GM12878 (cell line): ENCODE data around the gene APCDD1L. TPM values are rescaled to one million over a fixed set of nuclear protein-coding genes. Genes with fewer than 3 reads are reported as not detected.

ENCODE experiments used
- ATAC-seq: fragments of 200-7000 bp; cut with Tn5 transposase; 3 replicates; pipeline ENCODE4 v1.9.1; 2020; ENCODE audit warnings: mild to moderate bottlenecking, moderate library complexity
- BruUV-seq: library from RNA; stranded (reverse); fragments of 400-500 nt; replicated peaks from 2 replicates; lab custom pipeline; 2021; lab: Mats Ljungman, UMichigan
- CTCF ChIA-PET: fragments of 300-600 bp; sonication (Branson Sonifier 250); formaldehyde crosslinking; extraction: SDS; loops from one replicate; lab custom pipeline; 2021; ENCODE audit warnings: inconsistent platforms; lab: Yijun Ruan, JAX
- POLR2A ChIA-PET: fragments of 350-600 bp; formaldehyde crosslinking; extraction: SDS; loops from one replicate; lab custom pipeline; 2021; ENCODE audit warnings: inconsistent platforms; lab: Charles Lee
- RAD21 ChIA-PET: fragments of 300-600 bp; sonication (Branson Sonifier 250); formaldehyde crosslinking; loops from one replicate; lab custom pipeline; 2023; ENCODE audit warnings: antibody characterized with exemption; ENCODE audit not compliant: unreplicated experiment; lab: Charles Lee
- SMC1A ChIA-PET: fragments of 300-600 bp; sonication (Branson Sonifier 250); formaldehyde crosslinking; loops from one replicate; lab custom pipeline; 2023; ENCODE audit not compliant: unreplicated experiment, uncharacterized antibody; lab: Charles Lee
- DNase-seq: peaks from one replicate; pipeline ENCODE4 v3.0.0-alpha.2; 2011; ENCODE audit warnings: low read depth, low spot score
- FAIRE-seq: peaks from 3 replicates; lab custom pipeline; 2011; peaks lifted over from hg19 to GRCh38; lab: Jason Lieb, UNC
- H2AFZ ChIP-seq: 2 replicates; pipeline ENCODE4 v1.6.0; 2011; ENCODE audit warnings: low read depth, low read length, control low read depth; ENCODE audit not compliant: control insufficient read depth
- H3K27ac ChIP-seq: 2 replicates; pipeline ENCODE4 v1.5.1; 2011; ENCODE audit warnings: control low read depth; ENCODE audit not compliant: control insufficient read depth, insufficient read depth
- H3K27me3 ChIP-seq, 2 experiments: replicated peaks in 1 of 2; 2 replicates each; pipeline versions ENCODE4 v1.6.0 to v1.6.1; 2011; ENCODE audit warnings: low read length in 1 of 2; ENCODE audit not compliant: control insufficient read depth in 2 of 2, insufficient read depth in 2 of 2
- H3K36me3 ChIP-seq, 2 experiments: 2 replicates each; pipeline ENCODE4 v1.5.1; 2011; ENCODE audit warnings: low read length in 1 of 2; ENCODE audit not compliant: control insufficient read depth in 2 of 2, insufficient read depth in 2 of 2
- H3K4me1 ChIP-seq: 2 replicates; pipeline ENCODE4 v1.6.1; 2011; ENCODE audit warnings: mild to moderate bottlenecking, low read length, moderate library complexity, mixed read lengths; ENCODE audit not compliant: control insufficient read depth, insufficient read depth
- H3K4me2 ChIP-seq: 2 replicates; pipeline ENCODE4 v1.6.0; 2011; ENCODE audit warnings: control low read depth; ENCODE audit not compliant: control insufficient read depth, insufficient read depth
- H3K4me3 ChIP-seq: fragments of 200-600 bp; sonication (generic); 2 replicates; pipeline ENCODE4 v1.5.1; 2016
- H3K79me2 ChIP-seq: 2 replicates; pipeline ENCODE4 v1.6.0; 2011; ENCODE audit warnings: low read length; ENCODE audit not compliant: control insufficient read depth, insufficient read depth
- H3K9ac ChIP-seq: 2 replicates; pipeline ENCODE4 v1.8.0; 2011; ENCODE audit warnings: low read length, control low read depth, mixed read lengths; ENCODE audit not compliant: control insufficient read depth, insufficient read depth
- H3K9me3 ChIP-seq: replicated peaks from 3 replicates; pipeline ENCODE4 v1.5.1; 2011; ENCODE audit warnings: mild to moderate bottlenecking, low read length; ENCODE audit not compliant: control insufficient read depth, insufficient read depth
- H4K20me1 ChIP-seq: 2 replicates; pipeline ENCODE4 v1.6.0; 2011; ENCODE audit not compliant: control insufficient read depth, insufficient read depth
- CHD2 ChIP-seq: IDR thresholded peaks from 2 replicates; pipeline ENCODE4 v1.6.1; 2011; ENCODE audit warnings: low read depth, low read length, improper control_type of control experiment, borderline replicate concordance
- JUNB ChIP-seq: IDR thresholded peaks from 2 replicates; pipeline ENCODE4 v1.6.1; 2016; ENCODE audit warnings: antibody characterized with exemption, mild to moderate bottlenecking
- JUND ChIP-seq: IDR thresholded peaks from 2 replicates; pipeline ENCODE4 v1.6.1; 2012; ENCODE audit warnings: low read depth, mild to moderate bottlenecking, low read length, improper control_type of control experiment, moderate library complexity
- KDM1A ChIP-seq: fragments of 200-600 bp; sonication (generic); IDR thresholded peaks from 2 replicates; pipeline ENCODE4 v1.6.1; 2016; ENCODE audit warnings: borderline replicate concordance
- MYC ChIP-seq: IDR thresholded peaks from 2 replicates; pipeline ENCODE4 v1.6.1; 2011; ENCODE audit warnings: mild to moderate bottlenecking, low read length, moderate library complexity, inconsistent platforms; ENCODE audit not compliant: insufficient read depth, insufficient replicate concordance, insufficient read length, severe bottlenecking
- PAX5 ChIP-seq: IDR thresholded peaks from 2 replicates; pipeline ENCODE4 v1.6.1; 2011; ENCODE audit warnings: low read depth, low read length, borderline replicate concordance
- RELA ChIP-seq: fragments of 450-650 bp; IDR thresholded peaks from 2 replicates; pipeline ENCODE4 v1.8.0; 2014; ENCODE audit warnings: borderline replicate concordance; ENCODE audit not compliant: partially characterized antibody
- SMAD5 ChIP-seq: IDR thresholded peaks from 2 replicates; pipeline ENCODE4 v1.6.1; 2016; ENCODE audit warnings: antibody characterized with exemption, low read depth
- YBX1 ChIP-seq: fragments of 450-650 bp; IDR thresholded peaks from 2 replicates; pipeline ENCODE4 v1.6.1; 2016; ENCODE audit warnings: antibody characterized with exemption
- ZNF24 ChIP-seq: fragments of 450-650 bp; IDR thresholded peaks from 2 replicates; pipeline ENCODE4 v1.6.1; 2017; ENCODE audit warnings: antibody characterized with exemption, mild to moderate bottlenecking
- WGBS: methylation state at CpG from one replicate; pipeline ENCODE4 v1.1.6; 2016; ENCODE audit warnings: low lambda C conversion rate; ENCODE audit not compliant: insufficient replicate concordance, insufficient coverage; ENCODE audit errors: missing lambda C conversion rate; 5-methylcytosine and 5-hydroxymethylcytosine counted together
- in situ Hi-C: fragments of 300-500 bp; cut with MboI; formaldehyde crosslinking; loops from 9 replicates; pipeline ENCODE4 v1.14.3; 2018; ENCODE audit warnings: mixed read lengths
- intact Hi-C: fragments of 100-400 bp; cut with micrococcal nuclease; formaldehyde crosslinking; loops from one replicate; pipeline ENCODE4 v1.14.2; 2022; ENCODE audit not compliant: unreplicated experiment
- polyA plus RNA-seq, 11 experiments: library from polyadenylated mRNA; depleted of rRNA in 4 of 11; unstranded in 6 of 11; stranded (reverse) in 5 of 11; fragments of >200 nt; fragmentation: Nextera tagmentation in 4 of 11; fragmentation: Illumina TruSeq in 1 of 11; extraction: Ambion mirVana in 4 of 11; extraction: Trizol in 1 of 11; gene quantifications; 1 replicate in 1 of 11; 2 replicates in 10 of 11; pipeline versions ENCODE4 v1.2.1 to v1.2.3, GENCODE V29; 2011 to 2016; ENCODE audit warnings: inconsistent platforms in 2 of 11, missing spikeins in 2 of 11, low read depth in 1 of 11
- total RNA-seq, 4 experiments: library from RNA; depleted of rRNA in 3 of 4; stranded (reverse); fragments of >200 nt in 3 of 4; fragmentation: Illumina TruSeq in 1 of 4; extraction: Trizol in 1 of 4; gene quantifications; 2 replicates each; pipeline versions ENCODE4 v1.2.1 to v1.2.3, GENCODE V29; 2013 to 2021
- TF ChIP-seq, protein P1 (sequence below): fragments of 450-650 bp; IDR thresholded peaks from 2 replicates; pipeline ENCODE4 v1.6.1; 2017; ENCODE audit warnings: antibody characterized with exemption, mild to moderate bottlenecking, moderate library complexity
- TF ChIP-seq, protein P2 (sequence below): IDR thresholded peaks from 2 replicates; pipeline ENCODE4 v1.6.1; 2011; ENCODE audit warnings: borderline replicate concordance, low read depth, mild to moderate bottlenecking, moderate library complexity, mixed read lengths, low read length; ENCODE audit not compliant: insufficient read depth; ENCODE audit errors: extremely low read length
- TF ChIP-seq, protein P3 (sequence below): IDR thresholded peaks from 2 replicates; pipeline ENCODE4 v1.6.1; 2012; ENCODE audit warnings: improper control_type of control experiment, low read depth, low read length; ENCODE audit not compliant: insufficient replicate concordance

Gene APCDD1L
- total and polyA plus RNA-seq, 10 of the 15 experiments (the other 5 are each of a cell fraction or from before 2014, with no cell fraction given), result 0.14 to 0.50 TPM; not detected in 8

DNA sequence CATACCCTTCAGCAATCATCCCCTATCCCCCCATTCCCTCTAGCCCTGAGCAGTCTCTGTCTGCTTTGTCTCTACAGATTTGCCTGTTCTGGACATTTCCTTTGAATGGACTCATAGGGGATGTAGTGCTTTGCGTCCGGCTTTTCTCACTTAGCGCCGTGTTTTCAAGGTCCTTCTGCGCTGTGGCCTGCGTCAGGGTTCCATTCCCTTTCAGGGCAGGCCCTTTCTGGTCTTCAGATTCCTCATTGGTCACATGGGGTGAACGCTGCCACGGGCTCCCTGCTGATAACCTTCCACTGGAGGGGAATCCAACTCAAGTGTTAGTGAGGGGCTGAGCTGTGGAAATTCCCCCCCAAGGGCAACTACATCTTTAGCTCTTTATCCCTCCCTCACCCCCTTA is 36.4 kb upstream of the APCDD1L start (continued):
- TF ChIP-seq, protein P1, sequence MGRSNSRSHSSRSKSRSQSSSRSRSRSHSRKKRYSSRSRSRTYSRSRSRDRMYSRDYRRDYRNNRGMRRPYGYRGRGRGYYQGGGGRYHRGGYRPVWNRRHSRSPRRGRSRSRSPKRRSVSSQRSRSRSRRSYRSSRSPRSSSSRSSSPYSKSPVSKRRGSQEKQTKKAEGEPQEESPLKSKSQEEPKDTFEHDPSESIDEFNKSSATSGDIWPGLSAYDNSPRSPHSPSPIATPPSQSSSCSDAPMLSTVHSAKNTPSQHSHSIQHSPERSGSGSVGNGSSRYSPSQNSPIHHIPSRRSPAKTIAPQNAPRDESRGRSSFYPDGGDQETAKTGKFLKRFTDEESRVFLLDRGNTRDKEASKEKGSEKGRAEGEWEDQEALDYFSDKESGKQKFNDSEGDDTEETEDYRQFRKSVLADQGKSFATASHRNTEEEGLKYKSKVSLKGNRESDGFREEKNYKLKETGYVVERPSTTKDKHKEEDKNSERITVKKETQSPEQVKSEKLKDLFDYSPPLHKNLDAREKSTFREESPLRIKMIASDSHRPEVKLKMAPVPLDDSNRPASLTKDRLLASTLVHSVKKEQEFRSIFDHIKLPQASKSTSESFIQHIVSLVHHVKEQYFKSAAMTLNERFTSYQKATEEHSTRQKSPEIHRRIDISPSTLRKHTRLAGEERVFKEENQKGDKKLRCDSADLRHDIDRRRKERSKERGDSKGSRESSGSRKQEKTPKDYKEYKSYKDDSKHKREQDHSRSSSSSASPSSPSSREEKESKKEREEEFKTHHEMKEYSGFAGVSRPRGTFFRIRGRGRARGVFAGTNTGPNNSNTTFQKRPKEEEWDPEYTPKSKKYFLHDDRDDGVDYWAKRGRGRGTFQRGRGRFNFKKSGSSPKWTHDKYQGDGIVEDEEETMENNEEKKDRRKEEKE, result no peak
- TF ChIP-seq MYC, result no peak
- TF ChIP-seq, all 136 proteins: peak for 0

DNA sequence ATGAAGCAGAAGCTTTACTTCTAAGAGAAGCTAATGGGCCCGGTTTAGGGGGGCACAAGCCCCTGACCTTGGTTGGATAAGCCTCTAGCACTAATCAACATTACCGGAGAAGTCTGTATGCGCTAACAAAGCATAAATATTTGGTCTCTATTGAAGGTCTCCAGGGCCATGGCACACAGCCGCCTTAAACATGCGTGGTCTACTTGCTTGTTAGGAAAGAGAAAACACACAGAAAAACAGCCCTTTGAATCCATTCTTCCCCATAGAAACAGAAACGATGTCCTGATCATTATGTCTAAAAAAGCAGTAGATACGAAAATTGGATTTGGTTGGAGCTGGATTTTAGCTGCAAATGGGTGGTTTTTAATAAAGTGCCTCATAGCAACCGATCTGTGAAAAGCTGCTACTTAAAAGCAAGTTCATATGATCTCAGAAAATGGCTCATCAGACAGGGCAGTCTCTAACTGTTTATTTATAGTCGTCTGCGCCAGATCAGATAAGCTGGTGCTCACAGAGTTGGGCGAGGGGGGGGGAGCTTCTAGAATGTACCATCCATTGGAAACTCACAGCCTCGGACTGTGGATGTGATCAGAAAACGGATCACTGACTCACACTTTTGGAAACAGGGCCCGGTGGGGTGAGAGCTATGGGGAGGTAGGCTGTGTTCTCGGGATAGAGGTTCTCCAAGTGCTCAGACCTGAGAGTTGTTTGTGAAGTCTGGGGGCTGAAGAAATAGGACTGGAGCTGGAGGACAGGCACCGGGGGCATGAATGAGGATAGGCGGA is 35.3 kb upstream of the APCDD1L start:
- Histone ChIP-seq H3K27me3 (no peaks in the 10 kb centered on the region), H3K4me2 (no peak overlapping the region), H3K79me2 (no peaks in the 10 kb centered on the region), H3K36me3 (no peaks in the 10 kb centered on the region), H2AFZ (no peak overlapping the region), H4K20me1 (no peaks in the 10 kb centered on the region), H3K27ac (no peak overlapping the region), H3K4me1 (no peaks in the 10 kb centered on the region), H3K9ac (no peak overlapping the region), H3K4me3 (no peak overlapping the region), H3K9me3 (no peaks in the 10 kb centered on the region)
- RAD21 ChIA-PET, result no interaction called here
- POLR2A ChIA-PET, result no interaction called here
- SMC1A ChIA-PET, result no interaction called here
- ATAC-seq (no peak), DNase-seq (no peak), FAIRE-seq (no peak)
- CTCF ChIA-PET, result no interaction called here
- intact Hi-C loops, result no loop called here
- BruUV-seq, result no TSS peak
- in situ Hi-C loops, result loop anchor here (25.0 kb wide), 1 partner anchor 1262 kb away; no protein-coding TSS in a partner anchor
- 53% methylated on average over 16 of the region's 17 CpGs for WGBS
- TF ChIP-seq JUNB (no peak), SMAD5 (no peak), KDM1A (no peak), ZNF24 (no peak), CHD2 (no peak), RELA (no peak), YBX1 (no peak), JUND (no peak), PAX5 (no peak)
- TF ChIP-seq, protein P2, sequence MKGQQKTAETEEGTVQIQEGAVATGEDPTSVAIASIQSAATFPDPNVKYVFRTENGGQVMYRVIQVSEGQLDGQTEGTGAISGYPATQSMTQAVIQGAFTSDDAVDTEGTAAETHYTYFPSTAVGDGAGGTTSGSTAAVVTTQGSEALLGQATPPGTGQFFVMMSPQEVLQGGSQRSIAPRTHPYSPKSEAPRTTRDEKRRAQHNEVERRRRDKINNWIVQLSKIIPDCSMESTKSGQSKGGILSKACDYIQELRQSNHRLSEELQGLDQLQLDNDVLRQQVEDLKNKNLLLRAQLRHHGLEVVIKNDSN, result no peak
- TF ChIP-seq, protein P3, sequence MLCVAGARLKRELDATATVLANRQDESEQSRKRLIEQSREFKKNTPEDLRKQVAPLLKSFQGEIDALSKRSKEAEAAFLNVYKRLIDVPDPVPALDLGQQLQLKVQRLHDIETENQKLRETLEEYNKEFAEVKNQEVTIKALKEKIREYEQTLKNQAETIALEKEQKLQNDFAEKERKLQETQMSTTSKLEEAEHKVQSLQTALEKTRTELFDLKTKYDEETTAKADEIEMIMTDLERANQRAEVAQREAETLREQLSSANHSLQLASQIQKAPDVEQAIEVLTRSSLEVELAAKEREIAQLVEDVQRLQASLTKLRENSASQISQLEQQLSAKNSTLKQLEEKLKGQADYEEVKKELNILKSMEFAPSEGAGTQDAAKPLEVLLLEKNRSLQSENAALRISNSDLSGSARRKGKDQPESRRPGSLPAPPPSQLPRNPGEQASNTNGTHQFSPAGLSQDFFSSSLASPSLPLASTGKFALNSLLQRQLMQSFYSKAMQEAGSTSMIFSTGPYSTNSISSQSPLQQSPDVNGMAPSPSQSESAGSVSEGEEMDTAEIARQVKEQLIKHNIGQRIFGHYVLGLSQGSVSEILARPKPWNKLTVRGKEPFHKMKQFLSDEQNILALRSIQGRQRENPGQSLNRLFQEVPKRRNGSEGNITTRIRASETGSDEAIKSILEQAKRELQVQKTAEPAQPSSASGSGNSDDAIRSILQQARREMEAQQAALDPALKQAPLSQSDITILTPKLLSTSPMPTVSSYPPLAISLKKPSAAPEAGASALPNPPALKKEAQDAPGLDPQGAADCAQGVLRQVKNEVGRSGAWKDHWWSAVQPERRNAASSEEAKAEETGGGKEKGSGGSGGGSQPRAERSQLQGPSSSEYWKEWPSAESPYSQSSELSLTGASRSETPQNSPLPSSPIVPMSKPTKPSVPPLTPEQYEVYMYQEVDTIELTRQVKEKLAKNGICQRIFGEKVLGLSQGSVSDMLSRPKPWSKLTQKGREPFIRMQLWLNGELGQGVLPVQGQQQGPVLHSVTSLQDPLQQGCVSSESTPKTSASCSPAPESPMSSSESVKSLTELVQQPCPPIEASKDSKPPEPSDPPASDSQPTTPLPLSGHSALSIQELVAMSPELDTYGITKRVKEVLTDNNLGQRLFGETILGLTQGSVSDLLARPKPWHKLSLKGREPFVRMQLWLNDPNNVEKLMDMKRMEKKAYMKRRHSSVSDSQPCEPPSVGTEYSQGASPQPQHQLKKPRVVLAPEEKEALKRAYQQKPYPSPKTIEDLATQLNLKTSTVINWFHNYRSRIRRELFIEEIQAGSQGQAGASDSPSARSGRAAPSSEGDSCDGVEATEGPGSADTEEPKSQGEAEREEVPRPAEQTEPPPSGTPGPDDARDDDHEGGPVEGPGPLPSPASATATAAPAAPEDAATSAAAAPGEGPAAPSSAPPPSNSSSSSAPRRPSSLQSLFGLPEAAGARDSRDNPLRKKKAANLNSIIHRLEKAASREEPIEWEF, result no peak
